SK-N-SH (cell line): Measurements from ENCODE around the gene MYLK4.

Experiments used
- CHD2 ChIP-seq: fragments of 150-350 bp; IDR thresholded peaks from 2 replicates; pipeline ENCODE4 v1.6.1; 2018; ENCODE audit warnings: low read length; ENCODE audit not compliant: partially characterized antibody
- FOXM1 ChIP-seq: IDR thresholded peaks from 2 replicates; pipeline ENCODE4 v1.4.0; 2012; ENCODE audit warnings: low read depth, mild to moderate bottlenecking
- GABPA ChIP-seq: IDR thresholded peaks from 2 replicates; pipeline ENCODE4 v1.4.0; 2012; ENCODE audit warnings: low read depth, mild to moderate bottlenecking
- GATA2 ChIP-seq: sonication (generic); formaldehyde crosslinking; IDR thresholded peaks from 2 replicates; pipeline ENCODE4 v1.5.0; 2020; ENCODE audit warnings: mild to moderate bottlenecking, missing genetic modification reagents
- JUND ChIP-seq: IDR thresholded peaks from 2 replicates; pipeline ENCODE4 v1.4.0; 2012
- RAD21 ChIP-seq: IDR thresholded peaks from 2 replicates; pipeline ENCODE4 v1.6.1; 2012; ENCODE audit warnings: mild to moderate bottlenecking, low read length
- RCOR1 ChIP-seq: fragments of 150-350 bp; IDR thresholded peaks from 2 replicates; pipeline ENCODE4 v1.6.1; 2017; ENCODE audit warnings: antibody characterized with exemption, low read length
- RXRA ChIP-seq: IDR thresholded peaks from 2 replicates; pipeline ENCODE4 v1.4.0; 2012; ENCODE audit warnings: low read depth, mild to moderate bottlenecking, borderline replicate concordance
- SIN3A ChIP-seq: IDR thresholded peaks from 2 replicates; pipeline ENCODE4 v1.6.1; 2012; ENCODE audit warnings: low read depth, mild to moderate bottlenecking, low read length, moderate library complexity, borderline replicate concordance
- TAF1 ChIP-seq: IDR thresholded peaks from 2 replicates; pipeline ENCODE4 v1.6.1; 2012; ENCODE audit warnings: low read depth, mild to moderate bottlenecking, low read length, moderate library complexity, borderline replicate concordance
- ZBTB33 ChIP-seq: IDR thresholded peaks from 2 replicates; pipeline ENCODE4 v1.4.0; 2012; ENCODE audit warnings: low read depth, borderline replicate concordance
- TF ChIP-seq, protein P1 (sequence below): fragments of 200-600 bp; sonication (generic); IDR thresholded peaks from 2 replicates; pipeline ENCODE4 v1.6.1; 2017; ENCODE audit warnings: antibody characterized with exemption, mild to moderate bottlenecking, moderate library complexity
- TF ChIP-seq, protein P2 (sequence below): IDR thresholded peaks from 2 replicates; pipeline ENCODE4 v1.6.1; 2012; ENCODE audit warnings: mild to moderate bottlenecking, low read depth, low read length, moderate library complexity
- TF ChIP-seq, protein P3 (sequence below): IDR thresholded peaks from 2 replicates; pipeline ENCODE4 v1.4.0; 2012; ENCODE audit warnings: low read depth

DNA sequence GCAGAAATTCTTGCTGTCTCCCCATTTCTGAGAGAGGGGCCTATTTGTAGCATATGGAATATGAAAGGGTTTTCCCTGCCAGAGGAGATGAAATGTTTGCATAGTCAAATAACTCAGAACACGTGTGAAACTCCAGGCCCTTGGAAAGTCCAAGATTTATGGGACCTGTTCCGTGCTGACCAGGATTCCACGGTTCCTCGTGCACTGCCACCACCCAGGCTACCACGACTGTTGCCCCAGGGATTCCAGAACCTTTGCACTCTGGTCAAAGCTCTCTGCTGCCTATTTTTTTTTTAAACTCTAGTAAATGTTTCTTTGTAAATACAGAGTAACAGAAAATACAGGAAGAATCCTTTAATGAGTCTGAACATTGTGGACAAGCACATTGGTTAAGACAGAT, 35.0 kb downstream of the MYLK4 start:
- no peak for TF ChIP-seq SIN3A
- TF ChIP-seq, protein P1, sequence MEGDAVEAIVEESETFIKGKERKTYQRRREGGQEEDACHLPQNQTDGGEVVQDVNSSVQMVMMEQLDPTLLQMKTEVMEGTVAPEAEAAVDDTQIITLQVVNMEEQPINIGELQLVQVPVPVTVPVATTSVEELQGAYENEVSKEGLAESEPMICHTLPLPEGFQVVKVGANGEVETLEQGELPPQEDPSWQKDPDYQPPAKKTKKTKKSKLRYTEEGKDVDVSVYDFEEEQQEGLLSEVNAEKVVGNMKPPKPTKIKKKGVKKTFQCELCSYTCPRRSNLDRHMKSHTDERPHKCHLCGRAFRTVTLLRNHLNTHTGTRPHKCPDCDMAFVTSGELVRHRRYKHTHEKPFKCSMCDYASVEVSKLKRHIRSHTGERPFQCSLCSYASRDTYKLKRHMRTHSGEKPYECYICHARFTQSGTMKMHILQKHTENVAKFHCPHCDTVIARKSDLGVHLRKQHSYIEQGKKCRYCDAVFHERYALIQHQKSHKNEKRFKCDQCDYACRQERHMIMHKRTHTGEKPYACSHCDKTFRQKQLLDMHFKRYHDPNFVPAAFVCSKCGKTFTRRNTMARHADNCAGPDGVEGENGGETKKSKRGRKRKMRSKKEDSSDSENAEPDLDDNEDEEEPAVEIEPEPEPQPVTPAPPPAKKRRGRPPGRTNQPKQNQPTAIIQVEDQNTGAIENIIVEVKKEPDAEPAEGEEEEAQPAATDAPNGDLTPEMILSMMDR: no peak
- no peak for TF ChIP-seq CHD2
- TF ChIP-seq, protein P2, sequence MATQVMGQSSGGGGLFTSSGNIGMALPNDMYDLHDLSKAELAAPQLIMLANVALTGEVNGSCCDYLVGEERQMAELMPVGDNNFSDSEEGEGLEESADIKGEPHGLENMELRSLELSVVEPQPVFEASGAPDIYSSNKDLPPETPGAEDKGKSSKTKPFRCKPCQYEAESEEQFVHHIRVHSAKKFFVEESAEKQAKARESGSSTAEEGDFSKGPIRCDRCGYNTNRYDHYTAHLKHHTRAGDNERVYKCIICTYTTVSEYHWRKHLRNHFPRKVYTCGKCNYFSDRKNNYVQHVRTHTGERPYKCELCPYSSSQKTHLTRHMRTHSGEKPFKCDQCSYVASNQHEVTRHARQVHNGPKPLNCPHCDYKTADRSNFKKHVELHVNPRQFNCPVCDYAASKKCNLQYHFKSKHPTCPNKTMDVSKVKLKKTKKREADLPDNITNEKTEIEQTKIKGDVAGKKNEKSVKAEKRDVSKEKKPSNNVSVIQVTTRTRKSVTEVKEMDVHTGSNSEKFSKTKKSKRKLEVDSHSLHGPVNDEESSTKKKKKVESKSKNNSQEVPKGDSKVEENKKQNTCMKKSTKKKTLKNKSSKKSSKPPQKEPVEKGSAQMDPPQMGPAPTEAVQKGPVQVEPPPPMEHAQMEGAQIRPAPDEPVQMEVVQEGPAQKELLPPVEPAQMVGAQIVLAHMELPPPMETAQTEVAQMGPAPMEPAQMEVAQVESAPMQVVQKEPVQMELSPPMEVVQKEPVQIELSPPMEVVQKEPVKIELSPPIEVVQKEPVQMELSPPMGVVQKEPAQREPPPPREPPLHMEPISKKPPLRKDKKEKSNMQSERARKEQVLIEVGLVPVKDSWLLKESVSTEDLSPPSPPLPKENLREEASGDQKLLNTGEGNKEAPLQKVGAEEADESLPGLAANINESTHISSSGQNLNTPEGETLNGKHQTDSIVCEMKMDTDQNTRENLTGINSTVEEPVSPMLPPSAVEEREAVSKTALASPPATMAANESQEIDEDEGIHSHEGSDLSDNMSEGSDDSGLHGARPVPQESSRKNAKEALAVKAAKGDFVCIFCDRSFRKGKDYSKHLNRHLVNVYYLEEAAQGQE: no peak
- TF ChIP-seq FOXM1: no peak
- TF ChIP-seq RCOR1: no peak
- no peak for TF ChIP-seq GABPA
- no peak for TF ChIP-seq RXRA
- no peak for TF ChIP-seq RAD21
- TF ChIP-seq, protein P3, sequence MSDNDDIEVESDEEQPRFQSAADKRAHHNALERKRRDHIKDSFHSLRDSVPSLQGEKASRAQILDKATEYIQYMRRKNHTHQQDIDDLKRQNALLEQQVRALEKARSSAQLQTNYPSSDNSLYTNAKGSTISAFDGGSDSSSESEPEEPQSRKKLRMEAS: no peak
- TF ChIP-seq ZBTB33: no peak
- TF ChIP-seq GATA2 (CRISPR knock-in tag): no peak
- TF ChIP-seq JUND: no peak
- TF ChIP-seq TAF1: no peak
